ENCODE data around the gene DMD.

DNA sequence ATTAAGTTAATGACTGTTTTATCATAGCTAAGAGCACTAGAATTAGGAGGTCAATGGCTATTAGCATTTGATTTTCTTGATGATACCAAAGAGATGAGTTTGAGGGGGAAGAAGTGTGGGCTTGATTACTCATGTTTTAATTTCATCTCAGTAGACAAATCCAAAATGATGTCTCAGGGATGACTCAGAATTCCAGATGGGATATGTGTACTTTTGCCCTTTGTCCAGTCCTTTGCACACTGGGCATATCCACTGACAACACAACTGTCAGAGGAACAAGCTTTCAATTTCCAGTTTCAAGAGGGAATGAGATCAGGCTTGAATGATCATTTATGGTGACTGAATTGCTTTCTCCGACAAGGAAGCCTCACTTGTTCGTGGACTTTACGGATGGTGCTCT, 1814.2 kb downstream of the DMD start:
- TF ChIP-seq EZH2 (IDR thresholded peaks at IDR 0.05) (no peak), EZH2phosphoT487 (IDR thresholded peaks at IDR 0.05) (no peak)
- TF ChIP-seq, protein P1, sequence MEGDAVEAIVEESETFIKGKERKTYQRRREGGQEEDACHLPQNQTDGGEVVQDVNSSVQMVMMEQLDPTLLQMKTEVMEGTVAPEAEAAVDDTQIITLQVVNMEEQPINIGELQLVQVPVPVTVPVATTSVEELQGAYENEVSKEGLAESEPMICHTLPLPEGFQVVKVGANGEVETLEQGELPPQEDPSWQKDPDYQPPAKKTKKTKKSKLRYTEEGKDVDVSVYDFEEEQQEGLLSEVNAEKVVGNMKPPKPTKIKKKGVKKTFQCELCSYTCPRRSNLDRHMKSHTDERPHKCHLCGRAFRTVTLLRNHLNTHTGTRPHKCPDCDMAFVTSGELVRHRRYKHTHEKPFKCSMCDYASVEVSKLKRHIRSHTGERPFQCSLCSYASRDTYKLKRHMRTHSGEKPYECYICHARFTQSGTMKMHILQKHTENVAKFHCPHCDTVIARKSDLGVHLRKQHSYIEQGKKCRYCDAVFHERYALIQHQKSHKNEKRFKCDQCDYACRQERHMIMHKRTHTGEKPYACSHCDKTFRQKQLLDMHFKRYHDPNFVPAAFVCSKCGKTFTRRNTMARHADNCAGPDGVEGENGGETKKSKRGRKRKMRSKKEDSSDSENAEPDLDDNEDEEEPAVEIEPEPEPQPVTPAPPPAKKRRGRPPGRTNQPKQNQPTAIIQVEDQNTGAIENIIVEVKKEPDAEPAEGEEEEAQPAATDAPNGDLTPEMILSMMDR (IDR thresholded peaks at IDR 0.05): no peak

All from neural progenitor cell (in vitro differentiated cells).